GM12892 (cell line): ENCODE measurements around the gene RRP9.

Source experiments
- DNase-seq: peaks from one replicate; pipeline ENCODE4 v3.0.0; 2011; ENCODE audit not compliant: insufficient read length
- FAIRE-seq: peaks from 2 replicates; lab custom pipeline; 2011; peaks lifted over from hg19 to GRCh38; lab: Jason Lieb, UNC
- POLR2A ChIP-seq: IDR thresholded peaks from 2 replicates; pipeline ENCODE4 v1.6.1; 2011; ENCODE audit warnings: low read depth, low read length, control low read depth
- POLR2AphosphoS5 ChIP-seq: IDR thresholded peaks from 2 replicates; pipeline ENCODE4 v1.6.1; 2011; ENCODE audit warnings: low read depth, low read length, control low read depth
- TAF1 ChIP-seq: IDR thresholded peaks from 2 replicates; pipeline ENCODE4 v1.6.1; 2011; ENCODE audit warnings: low read depth, mild to moderate bottlenecking, control low read depth, low read length, borderline replicate concordance

Gene RRP9

GRCh38 chr3:51897391-51897790, 44.3 kb downstream of the RRP9 start:
- DNase-seq (no peak), FAIRE-seq (no peak)
- no peak for TF ChIP-seq POLR2AphosphoS5

GRCh38 chr3:51896607-51897305, 44.9 kb downstream of the RRP9 start:
- DNase-seq (no peak), FAIRE-seq (no peak)
- TF ChIP-seq TAF1 = no peak
- TF ChIP-seq POLR2AphosphoS5 = no peak
- no peak for TF ChIP-seq POLR2A

- TF ChIP-seq TAF1 = no peak
- no peak for DNase-seq
- FAIRE-seq = no peak
These were observed 46.8 kb downstream of the RRP9 start for GRCh38 chr3:51894939-51895338.

- FAIRE-seq = no peak
- TF ChIP-seq POLR2A = no peak
- no peak for TF ChIP-seq TAF1
- TF ChIP-seq POLR2AphosphoS5 = no peak
- DNase-seq = no peak
These were observed 47.3 kb downstream of the RRP9 start for GRCh38 chr3:51894391-51894790.

GRCh38 chr3:51891242-51892039, 50.3 kb downstream of the RRP9 start:
- FAIRE-seq = no peak
- DNase-seq = no peak
- TF ChIP-seq POLR2AphosphoS5 (no peak), TAF1 (no peak), POLR2A (no peak)

- DNase-seq (no peak), FAIRE-seq (no peak)
- TF ChIP-seq POLR2A = no peak
- TF ChIP-seq TAF1 = no peak
- TF ChIP-seq POLR2AphosphoS5 = no peak
These were observed 53.1 kb downstream of the RRP9 start for GRCh38 chr3:51888463-51889105.

GRCh38 chr3:51887620-51888019, 54.1 kb downstream of the RRP9 start:
- TF ChIP-seq POLR2A (no peak), POLR2AphosphoS5 (no peak), TAF1 (no peak)
- no peak for FAIRE-seq

GRCh38 chr3:51886447-51886846, 55.3 kb downstream of the RRP9 start:
- no peak for DNase-seq
- no peak for FAIRE-seq
- no peak for TF ChIP-seq POLR2AphosphoS5
- no peak for TF ChIP-seq POLR2A
- no peak for TF ChIP-seq TAF1

More at GRCh38 chr3:51887620-51888019, 54.1 kb downstream of the RRP9 start:
- no peak for DNase-seq
